ENCODE results near the gene DDX49. TPM values are rescaled to one million over a fixed set of nuclear protein-coding genes. Genes with fewer than 3 reads are reported as not detected.
"Not testable (repeated sequence)": the region's sequence is repeated elsewhere in the genome, so short reads cannot be mapped to it uniquely, and the experiment has no call there.

DDX49 gene
- polyA plus RNA-seq, 1 donor: 34.3 TPM

GRCh38 chr19:18945297-18945696 is 25.8 kb downstream of the DDX49 start:
- H3K4me3 ChIP-seq (ENCODE audit: low read length): no peak overlapping the region
- peaks cover under 1% of the 10 kb centered on the region for H3K9me3 ChIP-seq (ENCODE audit: control insufficient read depth, low read depth, low read length)
- no peak for DNase-seq
- H3K27me3 ChIP-seq (ENCODE audit: control insufficient read depth, insufficient read depth, low read length): peaks cover 2% of the 10 kb centered on the region
- H3K36me3 ChIP-seq (ENCODE audit: control insufficient read depth, insufficient read depth, low read length): no peaks in the 10 kb centered on the region
- no CpG with 5 or more reads among the region's 9 CpGs for WGBS (ENCODE audit: insufficient coverage, low lambda C conversion rate)
- H3K27ac ChIP-seq (ENCODE audit: low read length): no peak overlapping the region
- peaks cover 12% of the 10 kb centered on the region for H3K4me1 ChIP-seq (ENCODE audit: control insufficient read depth, insufficient read depth, low read length)

DNA sequence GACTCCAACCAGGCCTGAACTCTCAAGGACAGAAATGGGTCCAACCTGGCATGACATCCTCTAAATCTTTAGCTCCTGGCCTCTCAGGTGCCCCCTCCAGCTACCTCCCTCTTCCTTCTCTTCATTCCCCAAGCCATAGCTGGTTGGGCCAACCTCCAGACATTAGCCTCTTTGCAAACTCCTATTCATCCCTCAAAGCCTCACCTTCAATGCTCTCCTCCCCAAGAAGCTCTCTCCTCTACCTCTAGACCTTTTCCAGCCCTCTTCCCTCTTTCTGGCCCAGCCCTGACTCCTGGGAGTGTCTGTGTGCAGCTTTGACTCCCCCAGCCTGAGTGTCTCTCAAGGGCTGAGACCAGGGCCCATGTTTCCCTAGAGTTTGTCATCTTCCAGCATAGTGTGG is 26.8 kb downstream of the DDX49 start:
- no peak overlapping the region for H3K27ac ChIP-seq (ENCODE audit: low read length)
- H3K9me3 ChIP-seq (ENCODE audit: control insufficient read depth, low read depth, low read length): no peaks in the 10 kb centered on the region
- H3K4me1 ChIP-seq (ENCODE audit: control insufficient read depth, insufficient read depth, low read length): peaks cover 11% of the 10 kb centered on the region
- DNase-seq: no peak
- H3K4me3 ChIP-seq (ENCODE audit: low read length): no peak overlapping the region
- H3K27me3 ChIP-seq (ENCODE audit: control insufficient read depth, insufficient read depth, low read length): no peaks in the 10 kb centered on the region
- no peaks in the 10 kb centered on the region for H3K36me3 ChIP-seq (ENCODE audit: control insufficient read depth, insufficient read depth, low read length)

GRCh38 chr19:18946918-18947317 is 27.4 kb downstream of the DDX49 start:
- Histone ChIP-seq H3K4me3 (ENCODE audit: low read length) (no peak overlapping the region), H3K27me3 (ENCODE audit: control insufficient read depth, insufficient read depth, low read length) (no peaks in the 10 kb centered on the region), H3K4me1 (ENCODE audit: control insufficient read depth, insufficient read depth, low read length) (peaks cover 8% of the 10 kb centered on the region), H3K9me3 (ENCODE audit: control insufficient read depth, low read depth, low read length) (no peaks in the 10 kb centered on the region), H3K27ac (ENCODE audit: low read length) (no peak overlapping the region), H3K36me3 (ENCODE audit: control insufficient read depth, insufficient read depth, low read length) (no peaks in the 10 kb centered on the region)
- no peak for DNase-seq
- no CpG with 5 or more reads among the region's 14 CpGs for WGBS (ENCODE audit: insufficient coverage, low lambda C conversion rate)

DNA sequence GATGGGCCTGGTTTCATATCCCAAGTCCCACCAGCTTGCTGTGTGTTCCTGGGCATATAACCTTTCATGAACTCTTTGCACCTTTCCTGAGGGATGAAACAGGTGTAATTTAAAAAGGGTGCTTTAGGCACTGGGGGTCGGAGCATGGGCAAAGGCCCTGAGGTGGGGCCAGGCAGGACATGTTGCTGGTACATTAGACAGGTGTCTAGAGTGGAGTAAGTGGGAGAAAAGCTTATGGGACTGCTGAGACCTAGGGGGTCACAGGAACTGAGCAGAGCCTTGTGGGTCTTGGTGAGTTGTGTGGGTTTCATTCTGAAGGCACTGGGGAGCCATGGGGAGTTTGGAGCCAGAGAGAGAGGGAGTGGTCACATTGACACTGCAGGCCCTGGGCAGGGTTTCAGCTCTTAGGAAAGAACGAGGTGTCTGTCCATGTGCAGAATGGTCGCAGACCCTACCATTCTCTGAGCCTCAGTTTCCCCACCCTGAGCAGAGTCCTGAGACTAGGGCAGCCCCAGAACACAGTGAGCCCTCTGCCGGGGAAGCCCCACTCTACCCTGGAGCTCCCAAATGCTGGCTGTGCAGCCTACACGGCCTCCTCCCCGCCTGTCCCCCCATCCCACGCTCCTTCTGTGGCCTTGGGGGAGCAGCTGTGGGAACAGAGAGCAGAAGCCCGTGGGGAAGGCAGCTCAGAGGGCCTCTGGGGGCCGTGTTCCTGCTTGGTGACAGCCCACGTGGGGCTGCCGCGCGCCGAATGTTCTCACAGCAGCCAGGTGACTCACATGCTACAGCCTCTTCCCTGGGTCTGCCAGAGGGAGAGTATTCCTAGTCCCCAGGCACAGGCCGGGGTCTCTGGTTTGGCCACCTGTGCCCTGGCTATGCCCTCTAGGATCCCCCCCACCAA is 28.8 kb downstream of the DDX49 start:
- 100% methylated on average over 1 of the region's 15 CpGs for WGBS (ENCODE audit: insufficient coverage, low lambda C conversion rate)
- no peak overlapping the region for H3K27ac ChIP-seq (ENCODE audit: low read length)

GRCh38 chr19:18948976-18949356 is 29.5 kb downstream of the DDX49 start:
- Histone ChIP-seq H3K27me3 (ENCODE audit: control insufficient read depth, insufficient read depth, low read length) (no peaks in the 10 kb centered on the region), H3K36me3 (ENCODE audit: control insufficient read depth, insufficient read depth, low read length) (no peaks in the 10 kb centered on the region), H3K4me1 (ENCODE audit: control insufficient read depth, insufficient read depth, low read length) (no peaks in the 10 kb centered on the region), H3K9me3 (ENCODE audit: control insufficient read depth, low read depth, low read length) (no peaks in the 10 kb centered on the region), H3K27ac (ENCODE audit: low read length) (no peak overlapping the region), H3K4me3 (ENCODE audit: low read length) (no peak overlapping the region)
- WGBS (ENCODE audit: insufficient coverage, low lambda C conversion rate): no CpG with 5 or more reads among the region's 5 CpGs
- DNase-seq: no peak

More for the DNA sequence above, 28.8 kb downstream of the DDX49 start:
- H3K36me3 ChIP-seq (ENCODE audit: control insufficient read depth, insufficient read depth, low read length): no peaks in the 10 kb centered on the region
- no peak for DNase-seq
- H3K4me3 ChIP-seq (ENCODE audit: low read length): no peak overlapping the region
- H3K9me3 ChIP-seq (ENCODE audit: control insufficient read depth, low read depth, low read length): no peaks in the 10 kb centered on the region
- peaks cover 5% of the 10 kb centered on the region for H3K4me1 ChIP-seq (ENCODE audit: control insufficient read depth, insufficient read depth, low read length)
- H3K27me3 ChIP-seq (ENCODE audit: control insufficient read depth, insufficient read depth, low read length): no peaks in the 10 kb centered on the region

DNA sequence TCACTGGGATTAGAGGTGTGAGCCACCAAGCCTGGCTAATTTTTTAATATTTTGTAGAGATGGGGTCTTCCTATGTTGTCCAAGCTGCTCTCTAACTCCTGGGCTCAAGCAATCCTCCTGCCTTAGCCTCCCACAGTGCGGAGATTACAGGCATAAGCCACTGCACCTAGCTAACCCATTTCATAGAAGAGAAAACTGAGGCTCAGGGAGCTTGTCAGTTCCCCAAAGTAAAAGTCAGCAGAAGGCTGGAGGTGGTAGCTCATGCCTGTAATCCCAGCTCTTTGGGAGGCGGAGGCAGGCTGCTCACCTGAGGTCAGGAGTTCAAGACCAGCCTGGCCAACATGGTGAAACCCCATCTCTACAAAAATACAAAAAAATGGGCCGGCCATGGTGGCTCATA is 30.3 kb downstream of the DDX49 start:
- no peak for DNase-seq
- Histone ChIP-seq H3K9me3 (ENCODE audit: control insufficient read depth, low read depth, low read length) (no peaks in the 10 kb centered on the region), H3K27ac (ENCODE audit: low read length) (no peak overlapping the region), H3K4me1 (ENCODE audit: control insufficient read depth, insufficient read depth, low read length) (no peaks in the 10 kb centered on the region), H3K4me3 (ENCODE audit: low read length) (no peak overlapping the region), H3K36me3 (ENCODE audit: control insufficient read depth, insufficient read depth, low read length) (no peaks in the 10 kb centered on the region), H3K27me3 (ENCODE audit: control insufficient read depth, insufficient read depth, low read length) (no peaks in the 10 kb centered on the region)
- WGBS (ENCODE audit: insufficient coverage, low lambda C conversion rate): no CpG with 5 or more reads among the region's 3 CpGs

DNA sequence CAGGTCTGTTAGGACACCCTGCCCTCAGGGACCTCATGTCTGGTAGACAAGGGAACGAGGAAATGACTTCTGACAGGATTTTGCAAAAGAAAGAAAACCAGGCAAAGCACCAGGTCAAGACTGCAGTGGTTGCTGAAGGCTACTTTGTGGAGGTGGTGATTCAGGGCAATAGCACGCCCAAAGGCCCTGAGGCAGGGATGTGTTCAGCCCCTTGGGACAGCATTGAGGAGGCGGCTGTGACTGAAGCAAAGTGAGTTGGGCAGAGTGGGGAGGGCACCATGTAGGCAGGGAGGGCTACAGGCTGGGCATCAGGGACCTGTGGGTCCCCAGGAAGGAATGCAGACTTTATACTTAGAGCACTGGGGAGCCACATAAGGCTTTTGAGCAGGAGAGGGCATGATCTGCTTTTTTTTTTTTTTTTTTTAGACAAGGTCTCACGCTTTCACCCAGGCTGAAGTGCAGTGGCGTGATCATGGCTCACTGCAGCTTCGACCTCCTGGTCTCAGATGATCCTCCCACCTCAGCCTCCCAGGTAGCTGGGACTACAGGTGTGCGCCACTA is 32.3 kb downstream of the DDX49 start:
- no peak overlapping the region for H3K27ac ChIP-seq (ENCODE audit: low read length)
- no peaks in the 10 kb centered on the region for H3K4me1 ChIP-seq (ENCODE audit: control insufficient read depth, insufficient read depth, low read length)
- H3K36me3 ChIP-seq (ENCODE audit: control insufficient read depth, insufficient read depth, low read length): no peaks in the 10 kb centered on the region
- no peak for DNase-seq
- no peaks in the 10 kb centered on the region for H3K9me3 ChIP-seq (ENCODE audit: control insufficient read depth, low read depth, low read length)
- H3K4me3 ChIP-seq (ENCODE audit: low read length): no peak overlapping the region
- H3K27me3 ChIP-seq (ENCODE audit: control insufficient read depth, insufficient read depth, low read length): no peaks in the 10 kb centered on the region
- WGBS (ENCODE audit: insufficient coverage, low lambda C conversion rate): no CpG with 5 or more reads among the region's 7 CpGs

GRCh38 chr19:18952364-18953003 is 33.0 kb downstream of the DDX49 start:
- H3K36me3 ChIP-seq (ENCODE audit: control insufficient read depth, insufficient read depth, low read length); H3K4me1 ChIP-seq (ENCODE audit: control insufficient read depth, insufficient read depth, low read length); DNase-seq; H3K4me3 ChIP-seq (ENCODE audit: low read length); H3K9me3 ChIP-seq (ENCODE audit: control insufficient read depth, low read depth, low read length); H3K27me3 ChIP-seq (ENCODE audit: control insufficient read depth, insufficient read depth, low read length); H3K27ac ChIP-seq (ENCODE audit: low read length): not testable (repeated sequence)
- WGBS (ENCODE audit: insufficient coverage, low lambda C conversion rate): no CpG with 5 or more reads among the region's 17 CpGs

DNA sequence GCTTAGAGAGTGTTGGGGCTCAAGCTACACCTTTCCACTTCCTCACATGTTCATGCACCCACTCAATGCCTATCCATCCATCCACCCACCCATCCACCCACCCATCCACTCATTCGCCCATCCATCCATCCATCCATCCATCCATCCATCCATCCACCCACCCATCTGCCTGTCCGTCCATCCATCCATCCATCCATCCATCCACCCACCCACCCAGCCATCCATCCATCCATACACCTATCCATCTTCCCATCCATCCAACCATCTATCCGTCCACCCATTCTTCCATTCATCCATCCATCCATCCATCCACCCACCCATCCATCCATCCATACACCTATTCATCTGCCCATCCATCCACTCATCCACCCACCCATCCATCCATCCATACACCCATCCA is 34.6 kb downstream of the DDX49 start:
- WGBS (ENCODE audit: insufficient coverage, low lambda C conversion rate): no CpG with 5 or more reads among the region's 3 CpGs
- no peaks in the 10 kb centered on the region for H3K27me3 ChIP-seq (ENCODE audit: control insufficient read depth, insufficient read depth, low read length)
- no peak for DNase-seq
- H3K4me1 ChIP-seq (ENCODE audit: control insufficient read depth, insufficient read depth, low read length): no peaks in the 10 kb centered on the region
- no peak overlapping the region for H3K4me3 ChIP-seq (ENCODE audit: low read length)
- no peak overlapping the region for H3K27ac ChIP-seq (ENCODE audit: low read length)
- no peaks in the 10 kb centered on the region for H3K9me3 ChIP-seq (ENCODE audit: control insufficient read depth, low read depth, low read length)
- H3K36me3 ChIP-seq (ENCODE audit: control insufficient read depth, insufficient read depth, low read length): no peaks in the 10 kb centered on the region

DNA sequence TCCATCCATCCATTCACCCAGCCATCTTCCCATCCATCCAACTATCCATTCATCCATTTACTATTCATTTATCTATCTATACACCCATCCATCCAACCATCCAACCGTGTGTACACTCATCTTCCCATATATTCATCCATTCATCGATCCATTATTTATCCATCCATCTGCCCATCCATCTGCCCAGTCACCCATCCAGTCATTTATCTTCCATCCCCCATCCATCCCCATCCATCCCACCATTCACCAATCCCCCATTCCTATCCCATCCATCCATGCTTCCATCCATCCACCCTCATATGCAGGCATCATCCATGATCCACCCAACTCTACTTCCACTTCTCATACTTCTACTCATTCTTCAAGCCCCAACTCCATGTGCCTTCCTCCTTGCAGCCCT is 35.5 kb downstream of the DDX49 start:
- Histone ChIP-seq H3K27me3 (ENCODE audit: control insufficient read depth, insufficient read depth, low read length) (no peaks in the 10 kb centered on the region), H3K36me3 (ENCODE audit: control insufficient read depth, insufficient read depth, low read length) (no peaks in the 10 kb centered on the region), H3K4me3 (ENCODE audit: low read length) (no peak overlapping the region), H3K27ac (ENCODE audit: low read length) (no peak overlapping the region), H3K4me1 (ENCODE audit: control insufficient read depth, insufficient read depth, low read length) (no peaks in the 10 kb centered on the region), H3K9me3 (ENCODE audit: control insufficient read depth, low read depth, low read length) (no peaks in the 10 kb centered on the region)
- 100% methylated on average over 2 of the region's 2 CpGs for WGBS (ENCODE audit: insufficient coverage, low lambda C conversion rate)
- no peak for DNase-seq
